T-helper 2 cell (primary cell): ENCODE measurements around the gene DENND1A.

Source experiments
- DNase-seq, 5 experiments: peaks; one replicate each; pipeline versions ENCODE4 v3.0.0 to v3.0.0-alpha.2; 2012 to 2022

Gene DENND1A

GRCh38 chr9:123517512-123517911, 412.4 kb downstream of the DENND1A start:
- no peak for DNase-seq

- DNase-seq, result no peak
These were observed 415.2 kb downstream of the DENND1A start for GRCh38 chr9:123514766-123515165.

- DNase-seq, result no peak
These were observed 416.4 kb downstream of the DENND1A start for GRCh38 chr9:123513554-123513953.

- no peak for DNase-seq
These were observed 418.3 kb downstream of the DENND1A start for GRCh38 chr9:123511326-123512277.

GRCh38 chr9:123509646-123510045, 420.3 kb downstream of the DENND1A start:
- DNase-seq, result no peak

GRCh38 chr9:123508048-123508447, 421.9 kb downstream of the DENND1A start:
- no peak for DNase-seq

- no peak for DNase-seq
These were observed 424.4 kb downstream of the DENND1A start for GRCh38 chr9:123505496-123505895.

GRCh38 chr9:123500336-123500735, 429.6 kb downstream of the DENND1A start:
- DNase-seq, result no peak

- DNase-seq, result no peak
These were observed 432.1 kb downstream of the DENND1A start for GRCh38 chr9:123497830-123498229.

GRCh38 chr9:123495731-123496130, 434.2 kb downstream of the DENND1A start:
- no peak for DNase-seq

- DNase-seq, result no peak
These were observed 436.3 kb downstream of the DENND1A start for GRCh38 chr9:123493627-123494026.

- no peak for DNase-seq
These were observed 439.2 kb downstream of the DENND1A start for GRCh38 chr9:123490688-123491087.

- DNase-seq, result no peak
These were observed 441.1 kb downstream of the DENND1A start for GRCh38 chr9:123488722-123489321.

- DNase-seq, result no peak
These were observed 441.9 kb downstream of the DENND1A start for GRCh38 chr9:123487944-123488548.

GRCh38 chr9:123486431-123486830, 443.5 kb downstream of the DENND1A start:
- DNase-seq, result no peak

GRCh38 chr9:123485216-123485615, 444.7 kb downstream of the DENND1A start:
- DNase-seq, result no peak

- no peak for DNase-seq
These were observed 445.8 kb downstream of the DENND1A start for GRCh38 chr9:123484130-123484529.

- no peak for DNase-seq
These were observed 446.6 kb downstream of the DENND1A start for GRCh38 chr9:123483191-123483803.

- DNase-seq, result no peak
These were observed 447.5 kb downstream of the DENND1A start for GRCh38 chr9:123482295-123482968.

GRCh38 chr9:123481209-123481865, 448.6 kb downstream of the DENND1A start:
- no peak for DNase-seq

- no peak for DNase-seq
These were observed 449.1 kb downstream of the DENND1A start for GRCh38 chr9:123480791-123481190.

GRCh38 chr9:123480096-123480495, 449.8 kb downstream of the DENND1A start:
- no peak for DNase-seq
